Parathyroid adenoma (tissue), 2 donors: ENCODE results near the gene LIG1.

Experiments used
- H2AFZ ChIP-seq: fragments of 300-600 bp; sonication (generic); one replicate; pipeline ENCODE4 v1.7.0; 2017; ENCODE audit warnings: antibody characterized with exemption, mild to moderate bottlenecking
- H3K27ac ChIP-seq: fragments of 300-600 bp; sonication (generic); one replicate; pipeline ENCODE4 v1.7.0; 2017
- H3K27me3 ChIP-seq: fragments of 300-600 bp; sonication (generic); one replicate; pipeline ENCODE4 v1.7.0; 2017; ENCODE audit warnings: low read length; ENCODE audit not compliant: control insufficient read depth, insufficient read depth
- H3K36me3 ChIP-seq: fragments of 300-600 bp; sonication (generic); one replicate; pipeline ENCODE4 v1.7.0; 2017; ENCODE audit warnings: low read length; ENCODE audit not compliant: control insufficient read depth, insufficient read depth
- H3K4me1 ChIP-seq: fragments of 300-600 bp; sonication (generic); one replicate; pipeline ENCODE4 v1.7.0; 2017; ENCODE audit warnings: control low read depth
- H3K4me2 ChIP-seq: fragments of 300-600 bp; sonication (generic); one replicate; pipeline ENCODE4 v1.7.0; 2017; ENCODE audit warnings: low read length
- H3K4me3 ChIP-seq: fragments of 300-600 bp; sonication (generic); one replicate; pipeline ENCODE4 v1.7.0; 2017; ENCODE audit warnings: low read depth, low read length
- H3K79me2 ChIP-seq: fragments of 300-600 bp; sonication (generic); one replicate; pipeline ENCODE4 v1.7.0; 2017; ENCODE audit warnings: control low read depth
- H3K9ac ChIP-seq: fragments of 300-600 bp; sonication (generic); one replicate; pipeline ENCODE4 v1.7.0; 2017; ENCODE audit warnings: mild to moderate bottlenecking
- H3K9me3 ChIP-seq: fragments of 300-600 bp; sonication (generic); one replicate; pipeline ENCODE4 v1.7.0; 2017; ENCODE audit warnings: low read length; ENCODE audit not compliant: control insufficient read depth
- TF ChIP-seq, protein P1 (sequence below): fragments of 300-600 bp; sonication (generic); IDR thresholded peaks from one replicate; pipeline ENCODE4 v1.7.0; 2017; ENCODE audit warnings: antibody characterized with exemption, mild to moderate bottlenecking
- donor health status: primary hyperparathyroidism.

LIG1 gene

DNA sequence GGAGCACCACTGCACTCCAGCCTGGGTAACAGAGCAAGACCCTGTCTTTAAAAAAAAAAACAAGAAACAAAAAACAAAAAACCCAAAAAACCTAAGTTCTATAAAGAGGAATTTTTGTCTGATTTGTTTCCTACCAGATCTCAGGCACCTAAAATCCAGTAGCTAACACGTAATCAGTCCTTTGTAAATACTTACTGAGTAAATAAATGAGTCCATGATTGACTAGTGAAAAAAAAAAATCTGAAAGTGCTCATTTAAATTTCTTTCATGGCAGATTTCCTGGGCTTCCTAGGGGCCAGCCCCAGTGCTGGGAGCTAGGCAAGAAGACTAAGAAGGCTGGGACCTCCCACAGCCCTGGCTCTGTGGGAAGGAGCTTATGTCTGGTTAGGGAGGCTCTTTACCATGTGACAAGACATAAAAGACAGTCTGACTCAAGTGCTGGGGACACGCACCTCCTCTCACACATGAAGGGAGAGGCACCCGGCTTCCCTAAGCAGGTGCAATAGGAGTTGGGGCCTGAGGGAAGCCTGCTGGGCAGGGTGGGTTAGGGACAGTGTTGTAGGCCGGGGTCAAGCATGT is 22.5 kb downstream of the LIG1 start:
- Histone ChIP-seq H3K9ac (no peak overlapping the region), H3K36me3 (no peaks in the 10 kb centered on the region), H3K27ac (no peak overlapping the region), H3K4me3 (no peak overlapping the region), H3K27me3 (no peaks in the 10 kb centered on the region), H3K4me2 (no peak overlapping the region), H2AFZ (no peak overlapping the region), H3K79me2 (no peaks in the 10 kb centered on the region), H3K4me1 (no peaks in the 10 kb centered on the region), H3K9me3 (no peaks in the 10 kb centered on the region)
- TF ChIP-seq, protein P1, sequence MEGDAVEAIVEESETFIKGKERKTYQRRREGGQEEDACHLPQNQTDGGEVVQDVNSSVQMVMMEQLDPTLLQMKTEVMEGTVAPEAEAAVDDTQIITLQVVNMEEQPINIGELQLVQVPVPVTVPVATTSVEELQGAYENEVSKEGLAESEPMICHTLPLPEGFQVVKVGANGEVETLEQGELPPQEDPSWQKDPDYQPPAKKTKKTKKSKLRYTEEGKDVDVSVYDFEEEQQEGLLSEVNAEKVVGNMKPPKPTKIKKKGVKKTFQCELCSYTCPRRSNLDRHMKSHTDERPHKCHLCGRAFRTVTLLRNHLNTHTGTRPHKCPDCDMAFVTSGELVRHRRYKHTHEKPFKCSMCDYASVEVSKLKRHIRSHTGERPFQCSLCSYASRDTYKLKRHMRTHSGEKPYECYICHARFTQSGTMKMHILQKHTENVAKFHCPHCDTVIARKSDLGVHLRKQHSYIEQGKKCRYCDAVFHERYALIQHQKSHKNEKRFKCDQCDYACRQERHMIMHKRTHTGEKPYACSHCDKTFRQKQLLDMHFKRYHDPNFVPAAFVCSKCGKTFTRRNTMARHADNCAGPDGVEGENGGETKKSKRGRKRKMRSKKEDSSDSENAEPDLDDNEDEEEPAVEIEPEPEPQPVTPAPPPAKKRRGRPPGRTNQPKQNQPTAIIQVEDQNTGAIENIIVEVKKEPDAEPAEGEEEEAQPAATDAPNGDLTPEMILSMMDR = no peak

DNA sequence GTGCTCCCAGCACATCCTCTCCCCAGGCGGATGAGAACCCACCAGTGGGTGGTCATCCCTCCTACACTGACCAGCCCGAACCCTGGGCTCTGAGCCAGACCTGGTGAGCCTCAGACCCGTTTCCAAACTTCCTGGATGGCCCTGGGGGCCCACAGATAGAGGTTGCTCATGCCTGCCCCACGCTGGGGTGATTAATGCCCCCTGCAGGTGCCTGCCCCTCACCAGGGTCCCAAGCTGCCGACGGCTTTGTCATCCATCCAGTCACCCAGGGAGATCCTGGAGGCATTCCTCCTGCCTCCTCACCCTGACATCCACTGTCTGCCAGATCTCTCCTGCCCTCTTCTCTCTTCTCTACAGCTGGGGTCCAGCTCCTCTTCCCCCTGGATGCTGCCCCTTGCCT is 31.1 kb downstream of the LIG1 start:
- TF ChIP-seq, protein P1 = no peak
- Histone ChIP-seq H3K9me3 (no peaks in the 10 kb centered on the region), H3K9ac (no peak overlapping the region), H3K4me3 (no peak overlapping the region), H3K27ac (no peak overlapping the region), H3K4me2 (no peak overlapping the region), H3K27me3 (no peaks in the 10 kb centered on the region), H3K4me1 (no peaks in the 10 kb centered on the region), H2AFZ (no peak overlapping the region), H3K36me3 (no peaks in the 10 kb centered on the region), H3K79me2 (no peaks in the 10 kb centered on the region)

DNA sequence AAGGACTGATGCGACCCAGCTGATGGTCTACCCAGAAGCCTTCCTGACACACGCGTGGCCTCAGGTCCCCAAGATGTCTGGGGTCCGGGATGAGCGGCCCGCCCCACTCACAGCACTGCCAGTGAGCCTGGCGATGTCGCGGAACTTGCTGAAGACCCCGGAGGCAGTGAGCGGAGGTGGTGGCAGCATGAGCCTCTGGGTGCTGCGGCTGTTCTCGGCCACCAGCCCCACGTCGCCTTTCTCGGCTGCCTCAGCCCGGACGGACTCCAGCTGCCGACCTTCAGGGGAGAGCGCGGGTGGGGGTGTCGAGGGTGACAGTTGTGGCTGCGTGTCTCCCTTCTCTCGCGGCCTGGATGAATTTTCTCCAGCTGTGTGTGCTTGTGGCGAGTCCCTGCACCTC is 32.7 kb downstream of the LIG1 start:
- TF ChIP-seq, protein P1 = no peak
- Histone ChIP-seq H3K27ac (no peak overlapping the region), H3K36me3 (no peaks in the 10 kb centered on the region), H3K4me3 (no peak overlapping the region), H3K9me3 (no peaks in the 10 kb centered on the region), H3K27me3 (no peaks in the 10 kb centered on the region), H3K9ac (no peak overlapping the region), H3K79me2 (no peaks in the 10 kb centered on the region), H3K4me2 (no peak overlapping the region), H3K4me1 (no peaks in the 10 kb centered on the region), H2AFZ (no peak overlapping the region)

DNA sequence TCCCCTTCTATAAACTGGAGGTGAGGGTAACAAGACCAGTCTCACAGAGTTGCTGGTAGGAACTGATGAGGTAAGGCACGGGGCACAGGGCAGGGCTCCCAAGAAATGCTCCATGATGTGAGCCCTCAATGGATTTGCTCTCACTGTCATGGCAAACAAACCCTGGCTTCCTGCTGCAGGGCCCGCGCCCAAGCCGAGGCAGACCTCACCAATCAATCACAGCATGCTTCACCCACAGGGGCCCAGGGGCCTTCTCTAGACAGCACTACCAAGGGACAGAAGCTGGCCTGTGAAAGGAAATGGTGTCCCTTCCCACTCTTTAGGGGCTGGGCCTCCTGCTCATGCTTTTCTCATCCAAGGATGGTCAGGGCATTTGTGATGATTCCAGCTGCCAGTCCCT is 33.6 kb downstream of the LIG1 start:
- H3K79me2 ChIP-seq = no peaks in the 10 kb centered on the region
- H3K4me1 ChIP-seq = no peaks in the 10 kb centered on the region
- H3K36me3 ChIP-seq = no peaks in the 10 kb centered on the region
- no peaks in the 10 kb centered on the region for H3K27me3 ChIP-seq
- H3K4me3 ChIP-seq = no peak overlapping the region
- H2AFZ ChIP-seq = no peak overlapping the region
- H3K9me3 ChIP-seq = no peaks in the 10 kb centered on the region
- no peak overlapping the region for H3K9ac ChIP-seq
- H3K27ac ChIP-seq = no peak overlapping the region
- TF ChIP-seq, protein P1 = no peak
- H3K4me2 ChIP-seq = no peak overlapping the region

DNA sequence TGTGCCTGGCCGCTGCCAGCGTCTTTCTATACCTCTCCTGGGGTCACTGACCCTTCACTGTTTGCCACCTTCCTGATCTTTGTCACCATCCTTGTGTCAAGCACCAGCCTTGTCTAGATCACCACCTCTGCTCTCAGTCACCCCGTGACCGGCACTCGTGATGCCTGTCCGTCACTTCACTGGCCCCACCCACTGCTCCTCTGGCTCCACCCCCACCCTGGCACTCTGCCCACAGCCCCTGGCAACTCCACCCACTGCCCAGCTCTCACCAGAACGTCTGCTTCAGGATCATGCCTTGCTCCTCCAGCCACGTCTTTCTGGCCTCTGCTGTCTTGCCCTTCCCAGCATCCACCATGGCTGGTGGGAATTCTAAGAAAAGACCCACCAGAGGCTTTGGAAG is 34.7 kb downstream of the LIG1 start:
- no peaks in the 10 kb centered on the region for H3K27me3 ChIP-seq
- H3K4me1 ChIP-seq = no peaks in the 10 kb centered on the region
- no peaks in the 10 kb centered on the region for H3K79me2 ChIP-seq
- H3K9me3 ChIP-seq = no peaks in the 10 kb centered on the region
- no peaks in the 10 kb centered on the region for H3K36me3 ChIP-seq
- no peak overlapping the region for H2AFZ ChIP-seq
- H3K9ac ChIP-seq = no peak overlapping the region
- TF ChIP-seq, protein P1 = no peak
- H3K4me2 ChIP-seq = no peak overlapping the region
- no peak overlapping the region for H3K27ac ChIP-seq
- no peak overlapping the region for H3K4me3 ChIP-seq
